Measurements from ENCODE around the gene CXCL10.

The CXCL10 gene

GRCh38 chr4:76022677-76023076 is 620 bp downstream of the CXCL10 start:
- Histone ChIP-seq H3K27ac (no peak overlapping the region), H3K36me3 (no peaks in the 10 kb centered on the region), H3K4me1 (ENCODE audit: control insufficient read depth in 1 of 2, insufficient read depth in 1 of 2, low read depth in 1 of 2, low read length in 1 of 2) (no peaks in the 10 kb centered on the region), H3K9me3 (no peaks in the 10 kb centered on the region), H3K27me3 (no peaks in the 10 kb centered on the region), H3K4me3 (ENCODE audit: low read depth in 1 of 2, low read length in 1 of 2) (no peak overlapping the region)
- no peak for TF ChIP-seq CTCF (IDR thresholded peaks at IDR 0.05)

DNA sequence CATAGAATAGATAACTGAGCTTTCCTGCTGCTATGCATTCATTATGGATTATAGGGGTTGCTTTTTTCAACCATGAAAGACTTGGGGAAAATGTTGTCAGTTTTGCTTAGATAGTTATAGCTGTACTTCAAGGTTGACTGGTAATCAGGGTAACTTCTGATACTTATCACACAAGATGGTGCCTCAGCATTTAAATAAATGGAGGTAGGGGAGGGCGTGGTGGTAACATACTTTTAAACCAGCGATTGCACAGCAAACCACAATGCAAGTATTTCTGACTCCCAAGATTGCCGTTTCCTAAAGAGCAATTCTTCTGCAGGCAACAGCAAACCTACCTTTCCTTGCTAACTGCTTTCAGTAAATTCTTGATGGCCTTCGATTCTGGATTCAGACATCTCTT is 1.3 kb downstream of the CXCL10 start:
- Histone ChIP-seq H3K9me3 (no peaks in the 10 kb centered on the region), H3K27ac (no peak overlapping the region), H3K4me3 (ENCODE audit: low read depth in 1 of 2, low read length in 1 of 2) (no peak overlapping the region), H3K4me1 (ENCODE audit: control insufficient read depth in 1 of 2, insufficient read depth in 1 of 2, low read depth in 1 of 2, low read length in 1 of 2) (no peaks in the 10 kb centered on the region), H3K27me3 (no peaks in the 10 kb centered on the region), H3K36me3 (no peaks in the 10 kb centered on the region)
- TF ChIP-seq CTCF (IDR thresholded peaks at IDR 0.05) = no peak

DNA sequence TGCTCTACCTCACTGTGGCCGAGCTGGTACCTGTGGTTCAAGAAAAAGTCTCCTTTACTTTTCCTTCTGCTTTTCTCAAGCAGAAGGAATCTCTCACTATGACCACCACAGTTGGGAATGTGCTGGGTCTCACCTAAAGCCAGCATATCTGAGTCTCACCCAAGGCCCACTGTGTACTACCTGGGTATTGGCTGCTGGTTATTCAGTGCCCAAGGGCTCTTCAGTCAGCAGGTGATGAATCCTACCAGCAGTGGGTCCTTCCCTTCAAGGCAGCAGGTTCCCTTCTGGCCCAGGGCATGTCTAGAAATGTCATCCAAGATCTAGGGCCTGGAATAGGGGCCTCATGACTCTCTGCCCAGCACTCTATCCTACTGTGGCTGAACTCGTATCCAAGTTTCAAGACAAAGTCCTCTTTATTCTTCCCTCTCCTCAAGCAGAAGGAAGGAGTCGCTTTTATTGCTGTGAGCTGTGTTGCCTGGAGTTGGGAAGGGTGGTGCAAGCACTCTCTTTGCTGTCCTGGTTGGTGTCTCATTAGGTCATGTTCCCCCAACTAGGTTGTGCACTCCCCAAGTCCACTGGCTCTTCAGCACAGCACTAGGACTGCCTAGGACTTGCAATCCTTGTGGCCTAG is 6.1 kb downstream of the CXCL10 start:
- Histone ChIP-seq H3K36me3 (no peaks in the 10 kb centered on the region), H3K27me3 (peaks cover 4% of the 10 kb centered on the region), H3K4me1 (ENCODE audit: control insufficient read depth in 1 of 2, insufficient read depth in 1 of 2, low read depth in 1 of 2, low read length in 1 of 2) (no peaks in the 10 kb centered on the region), H3K4me3 (ENCODE audit: low read depth in 1 of 2, low read length in 1 of 2) (no peak overlapping the region), H3K27ac (no peak overlapping the region), H3K9me3 (no peaks in the 10 kb centered on the region)
- no peak for TF ChIP-seq CTCF (IDR thresholded peaks at IDR 0.05)

DNA sequence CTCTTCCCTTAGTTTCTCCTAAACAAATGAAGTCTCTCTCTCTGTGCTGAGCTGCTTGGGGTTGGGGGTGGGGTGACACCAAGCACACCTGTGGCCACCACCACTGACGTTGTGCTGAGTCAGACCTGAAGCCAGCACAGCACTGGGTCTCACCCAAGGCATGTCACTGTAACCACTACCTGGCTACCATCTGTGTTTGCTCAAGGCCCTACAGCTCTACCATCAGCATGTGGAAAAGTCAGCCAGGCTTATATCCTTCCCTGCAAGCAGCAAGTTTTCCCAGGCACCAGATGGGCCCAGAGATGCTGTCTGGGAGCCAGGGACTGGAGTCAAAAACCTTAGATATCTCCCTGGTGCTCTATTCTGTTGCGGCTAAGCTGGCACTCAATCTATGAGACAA is 6.9 kb downstream of the CXCL10 start:
- H3K4me1 ChIP-seq (ENCODE audit: control insufficient read depth in 1 of 2, insufficient read depth in 1 of 2, low read depth in 1 of 2, low read length in 1 of 2) = no peaks in the 10 kb centered on the region
- no peak overlapping the region for H3K27ac ChIP-seq
- TF ChIP-seq CTCF (IDR thresholded peaks at IDR 0.05) = no peak
- no peaks in the 10 kb centered on the region for H3K36me3 ChIP-seq
- peaks cover 4% of the 10 kb centered on the region for H3K27me3 ChIP-seq
- H3K9me3 ChIP-seq = no peaks in the 10 kb centered on the region
- H3K4me3 ChIP-seq (ENCODE audit: low read depth in 1 of 2, low read length in 1 of 2) = no peak overlapping the region

DNA sequence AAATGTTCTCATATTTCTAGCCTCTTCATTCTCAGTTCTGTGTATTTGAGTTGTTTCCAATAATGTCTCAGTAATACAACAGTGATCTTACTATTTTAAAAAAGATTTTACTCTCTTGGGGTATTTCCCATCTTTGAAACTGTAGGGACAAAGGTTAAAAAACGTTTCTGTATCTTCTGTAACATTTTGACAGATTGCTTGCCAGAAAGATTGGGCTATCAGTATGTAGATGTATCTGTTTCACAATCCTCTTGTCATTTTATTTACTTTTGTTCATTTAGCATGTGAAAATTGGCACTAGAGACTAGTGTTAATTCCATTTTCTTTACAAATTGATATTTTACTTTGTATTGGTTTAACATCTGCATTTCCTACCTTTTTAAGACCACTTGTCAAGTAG is 9.8 kb downstream of the CXCL10 start:
- TF ChIP-seq CTCF (IDR thresholded peaks at IDR 0.05) = no peak
- H3K27me3 ChIP-seq = peaks cover 4% of the 10 kb centered on the region
- no peaks in the 10 kb centered on the region for H3K36me3 ChIP-seq
- no peak overlapping the region for H3K27ac ChIP-seq
- no peak overlapping the region for H3K4me3 ChIP-seq (ENCODE audit: low read depth in 1 of 2, low read length in 1 of 2)
- H3K4me1 ChIP-seq (ENCODE audit: control insufficient read depth in 1 of 2, insufficient read depth in 1 of 2, low read depth in 1 of 2, low read length in 1 of 2) = no peaks in the 10 kb centered on the region
- H3K9me3 ChIP-seq = no peaks in the 10 kb centered on the region

GRCh38 chr4:76012388-76012801 is 10.9 kb downstream of the CXCL10 start:
- H3K27me3 ChIP-seq = peaks cover 4% of the 10 kb centered on the region
- H3K9me3 ChIP-seq = no peaks in the 10 kb centered on the region
- no peak overlapping the region for H3K27ac ChIP-seq
- H3K36me3 ChIP-seq = no peaks in the 10 kb centered on the region
- no peaks in the 10 kb centered on the region for H3K4me1 ChIP-seq (ENCODE audit: control insufficient read depth in 1 of 2, insufficient read depth in 1 of 2, low read depth in 1 of 2, low read length in 1 of 2)
- no peak overlapping the region for H3K4me3 ChIP-seq (ENCODE audit: low read depth in 1 of 2, low read length in 1 of 2)
- no peak for TF ChIP-seq CTCF (IDR thresholded peaks at IDR 0.05)

All from neutrophil (primary cell).